HG02885 (cell line): ENCODE measurements around the gene FAN1.

ENCODE experiments used
- ATAC-seq: cut with Tn5 transposase; IDR thresholded peaks from one replicate; pipeline ENCODE4 v1.9.1; 2021; ENCODE audit warnings: mild to moderate bottlenecking; ENCODE audit not compliant: unreplicated experiment, poor library complexity

FAN1 gene

GRCh38 chr15:30919877-30920550, 16.3 kb downstream of the FAN1 start:
- no peak for ATAC-seq

GRCh38 chr15:30921106-30921505, 17.4 kb downstream of the FAN1 start:
- no peak for ATAC-seq

GRCh38 chr15:30921781-30922479, 18.2 kb downstream of the FAN1 start:
- no peak for ATAC-seq

- ATAC-seq: no peak
Measured at GRCh38 chr15:30922480-30923311, 19.0 kb downstream of the FAN1 start.

GRCh38 chr15:30923429-30923828, 19.7 kb downstream of the FAN1 start:
- ATAC-seq: no peak

- ATAC-seq: no peak
Measured at GRCh38 chr15:30924353-30924752, 20.6 kb downstream of the FAN1 start.

- ATAC-seq: no peak
Measured at GRCh38 chr15:30925686-30926085, 22.0 kb downstream of the FAN1 start.

- no peak for ATAC-seq
Measured at GRCh38 chr15:30926161-30926560, 22.4 kb downstream of the FAN1 start.

GRCh38 chr15:30927148-30927761, 23.5 kb downstream of the FAN1 start:
- ATAC-seq: no peak

GRCh38 chr15:30928076-30928475, 24.4 kb downstream of the FAN1 start:
- ATAC-seq: no peak

- ATAC-seq: no peak
Measured at GRCh38 chr15:30929064-30929669, 25.5 kb downstream of the FAN1 start.

GRCh38 chr15:30929982-30930381, 26.3 kb downstream of the FAN1 start:
- ATAC-seq: no peak

- no peak for ATAC-seq
Measured at GRCh38 chr15:30930422-30930821, 26.7 kb downstream of the FAN1 start.

- ATAC-seq: no peak
Measured at GRCh38 chr15:30933293-30933692, 29.6 kb downstream of the FAN1 start.

- no peak for ATAC-seq
Measured at GRCh38 chr15:30939161-30939560, 35.4 kb downstream of the FAN1 start.

GRCh38 chr15:30940359-30940758, 36.6 kb downstream of the FAN1 start:
- ATAC-seq: no peak

GRCh38 chr15:30941520-30941919, 37.8 kb downstream of the FAN1 start:
- no peak for ATAC-seq

GRCh38 chr15:30943654-30944335, 40.1 kb downstream of the FAN1 start:
- no peak for ATAC-seq

- ATAC-seq: no peak
Measured at GRCh38 chr15:30953183-30953582, 49.5 kb downstream of the FAN1 start.
